Motor neuron (in vitro differentiated cells): Measurements from ENCODE around the gene C13orf42. TPM values are rescaled to one million over a fixed set of nuclear protein-coding genes. Genes with fewer than 3 reads are reported as not detected.

Experiments
- ATAC-seq, 8 experiments: fragments of 200-7000 bp; cut with Tn5 transposase; replicated peaks in 6 of 8; 2 replicates each; pipeline ENCODE4 v1.8.0; 2021; ENCODE audit warnings: mild to moderate bottlenecking in 8 of 8, moderate library complexity in 8 of 8
- H3K27ac ChIP-seq, 2 donors: fragments of 250-450 bp; sonication (Bioruptor Pico); 2 replicates each; pipeline ENCODE4 v1.9.0; 2021; ENCODE audit warnings: antibody characterized with exemption in 2 of 2, mild to moderate bottlenecking in 2 of 2, moderate library complexity in 1 of 2
- H3K4me1 ChIP-seq, 2 donors: fragments of 250-450 bp; sonication (Bioruptor Pico); replicated peaks in 1 of 2; 2 replicates each; pipeline ENCODE4 v1.6.1; 2021; ENCODE audit warnings: antibody characterized with exemption in 2 of 2, mild to moderate bottlenecking in 2 of 2, moderate library complexity in 1 of 2
- H3K4me3 ChIP-seq, 5 donors: fragments of 250-450 bp; sonication (Bioruptor Pico); 2 replicates each; pipeline ENCODE4 v1.9.0; 2021; ENCODE audit warnings: antibody characterized with exemption in 5 of 5, mild to moderate bottlenecking in 5 of 5, moderate library complexity in 4 of 5
- WGBS, 10 experiments: fragments of 450-650 bp; shearing (Covaris generic); methylation state at CpG; one replicate each; pipeline ENCODE4 v1.0.0; 2022; 5-methylcytosine and 5-hydroxymethylcytosine counted together
- in situ Hi-C, 9 experiments: fragments of 400-800 bp; cut with MboI; loops; one replicate each; pipeline ENCODE4 v1.15.0; 2021; ENCODE audit warnings: low sequenced_read_pairs in 9 of 9, low pct_unique_long_range_greater_than_20kb in 2 of 9; ENCODE audit not compliant: unreplicated experiment in 9 of 9
- total RNA-seq, 8 experiments: library from RNA; unstranded; fragments of 300-600 nt; gene quantifications; 2 replicates each; pipeline versions ENCODE4 v1.2.3 to v1.2.4, GENCODE V29; 2022

The C13orf42 gene
- total RNA-seq = under 1 TPM in 6 of 8 experiments, not detected in 2; 0.05 to 0.42 (median 0.25) TPM

DNA sequence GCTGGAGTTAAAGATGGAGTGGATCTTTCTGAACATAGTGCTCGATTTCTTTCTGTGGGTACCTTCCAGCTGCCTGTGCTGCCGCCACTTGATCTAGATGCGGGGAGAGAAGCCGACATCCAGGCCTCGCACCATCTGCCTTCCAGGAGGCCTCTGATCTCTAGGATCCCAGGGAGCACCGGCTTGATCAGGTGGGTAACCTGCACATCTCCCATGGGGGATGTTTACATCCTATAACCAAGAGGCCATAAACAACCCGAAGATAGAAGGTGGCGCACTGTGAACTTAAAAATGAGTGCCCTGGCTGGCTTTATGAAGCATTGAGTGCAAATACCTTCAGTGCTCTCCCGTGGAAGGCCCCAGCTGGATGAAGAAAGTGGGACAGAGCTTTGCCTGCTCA lies at the start of gene C13orf42:
C13orf42 (minus strand) TSS at position 101 of the 400 bp plus-strand sequence; CDS start at position 36, 65 bp downstream.
- Histone ChIP-seq H3K27ac (no peak within 1 kb of the TSS), H3K4me3 (no peak within 1 kb of the TSS), H3K4me1 (no peaks in the 10 kb centered on the region)
- ATAC-seq = no peak
- WGBS, 10 experiments = 70 to 100% (median 92%) methylated on average over 2 to 8 of the region's 9 CpGs; no CpG with 5 or more reads in 3 of the 10 experiments
- in situ Hi-C loops = no loop called here

DNA sequence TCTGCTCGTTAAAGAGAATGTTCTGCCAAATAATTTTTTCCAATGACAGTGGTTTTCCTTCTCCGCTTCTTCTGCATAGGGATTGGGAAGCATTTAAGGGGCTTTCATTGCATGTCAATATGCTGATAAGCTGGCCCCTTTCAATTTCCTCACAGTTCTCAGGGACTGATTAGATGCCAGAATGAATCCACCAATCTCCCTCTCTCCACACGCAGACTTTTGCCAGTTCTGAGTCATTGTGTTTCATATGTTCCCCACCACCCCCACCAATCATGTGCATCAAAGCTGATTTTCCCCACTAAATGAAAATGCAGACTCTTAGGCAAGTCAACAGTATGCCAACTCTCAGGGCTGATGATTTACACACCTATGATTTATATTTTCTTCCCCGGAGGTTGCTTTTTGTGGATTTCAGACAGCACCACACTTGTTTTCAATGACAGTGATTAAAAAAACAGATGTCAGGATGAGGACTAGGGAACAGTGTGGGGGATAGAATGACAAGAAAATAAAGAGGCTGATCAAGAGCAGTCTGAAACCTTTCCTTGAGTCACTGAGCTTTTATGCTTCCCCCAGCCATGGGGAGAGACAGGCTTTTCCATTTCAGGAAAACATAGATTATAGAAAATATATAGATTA lies 47.9 kb upstream of the C13orf42 start:
- peak overlapping the region in 3 of 5 donors; percentile 2 to 14 (median 3) for H3K4me3 ChIP-seq
- in situ Hi-C loops = loop anchor here in 3 of 9 experiments (10.0 to 25.0 kb wide), 2 partner anchors 126 to 128 kb away; no protein-coding TSS in a partner anchor
- 0 to 54% (median 11%) methylated on average over 2 to 4 of the region's 4 CpGs; no CpG with 5 or more reads in 1 of the 10 experiments for WGBS, 10 experiments
- H3K4me1 ChIP-seq = peaks cover 18 to 21% of the 10 kb centered on the region in 2 donors
- peak; percentile 27 to 85 (median 78) for ATAC-seq
- peak overlapping the region; percentile 17 to 63 for H3K27ac ChIP-seq

DNA sequence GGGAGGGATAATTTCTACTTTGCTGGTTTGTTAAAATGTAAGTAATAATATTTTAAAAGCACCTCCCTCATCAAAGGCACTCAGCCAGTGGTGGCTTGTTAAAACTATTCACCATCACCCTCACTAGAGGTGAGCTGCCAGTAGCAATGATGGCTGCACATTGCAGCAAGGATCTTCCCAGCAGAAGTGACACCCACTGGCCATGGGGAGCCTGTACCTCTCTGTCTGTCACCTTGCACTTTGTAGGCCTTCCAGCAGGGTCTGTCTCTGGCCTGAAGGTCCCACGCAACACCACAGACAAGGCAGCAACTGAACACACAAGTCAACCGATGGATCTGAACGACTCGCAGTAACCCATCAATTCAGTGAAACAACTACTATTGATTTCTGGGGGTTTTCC lies 47.3 kb upstream of the C13orf42 start:
- H3K4me1 ChIP-seq = peaks cover 18 to 21% of the 10 kb centered on the region in 2 donors
- H3K4me3 ChIP-seq = peak overlapping the region in 2 of 5 donors; percentile 3 to 14
- in situ Hi-C loops = loop anchor here in 3 of 9 experiments (10.0 to 25.0 kb wide), 2 partner anchors 126 to 129 kb away; no protein-coding TSS in a partner anchor
- 0 to 100% (median 69%) methylated on average over 1 to 4 of the region's 4 CpGs; no CpG with 5 or more reads in 6 of the 10 experiments for WGBS, 10 experiments
- ATAC-seq = peak in 6 of 8 experiments; percentile 54 to 87 (median 78)
- H3K27ac ChIP-seq = peak overlapping the region; percentile 17 to 63

DNA sequence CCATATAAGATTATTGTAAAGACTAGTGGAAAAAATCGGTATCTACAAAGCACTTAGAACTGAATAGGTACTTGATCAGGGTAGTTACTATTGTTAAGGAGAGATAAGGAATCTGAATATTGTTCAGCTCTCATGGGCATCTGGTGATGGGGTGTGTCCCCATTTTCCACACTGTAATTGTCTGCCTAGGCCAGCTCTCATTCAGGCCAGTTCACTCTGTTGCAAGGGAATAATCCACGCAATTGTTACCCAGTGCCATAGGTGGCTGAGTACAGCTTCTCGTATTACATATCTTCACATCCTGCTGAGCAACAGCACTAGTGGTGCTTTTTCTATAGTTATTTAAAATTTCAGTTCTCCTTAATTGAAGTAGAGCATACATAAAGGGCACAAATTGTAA lies 45.6 kb upstream of the C13orf42 start:
- in situ Hi-C loops = loop anchor here in 3 of 9 experiments (10.0 to 25.0 kb wide), 2 partner anchors 128 to 131 kb away; no protein-coding TSS in a partner anchor
- 0 to 100% (median 94%) methylated on average over 1 to 3 of the region's 3 CpGs; no CpG with 5 or more reads in 2 of the 10 experiments for WGBS, 10 experiments
- Histone ChIP-seq H3K27ac (no peak overlapping the region), H3K4me3 (no peak overlapping the region), H3K4me1 (peaks cover 18 to 21% of the 10 kb centered on the region in 2 donors)
- ATAC-seq = peak in 3 of 8 experiments; percentile 46 to 68 (median 68)

DNA sequence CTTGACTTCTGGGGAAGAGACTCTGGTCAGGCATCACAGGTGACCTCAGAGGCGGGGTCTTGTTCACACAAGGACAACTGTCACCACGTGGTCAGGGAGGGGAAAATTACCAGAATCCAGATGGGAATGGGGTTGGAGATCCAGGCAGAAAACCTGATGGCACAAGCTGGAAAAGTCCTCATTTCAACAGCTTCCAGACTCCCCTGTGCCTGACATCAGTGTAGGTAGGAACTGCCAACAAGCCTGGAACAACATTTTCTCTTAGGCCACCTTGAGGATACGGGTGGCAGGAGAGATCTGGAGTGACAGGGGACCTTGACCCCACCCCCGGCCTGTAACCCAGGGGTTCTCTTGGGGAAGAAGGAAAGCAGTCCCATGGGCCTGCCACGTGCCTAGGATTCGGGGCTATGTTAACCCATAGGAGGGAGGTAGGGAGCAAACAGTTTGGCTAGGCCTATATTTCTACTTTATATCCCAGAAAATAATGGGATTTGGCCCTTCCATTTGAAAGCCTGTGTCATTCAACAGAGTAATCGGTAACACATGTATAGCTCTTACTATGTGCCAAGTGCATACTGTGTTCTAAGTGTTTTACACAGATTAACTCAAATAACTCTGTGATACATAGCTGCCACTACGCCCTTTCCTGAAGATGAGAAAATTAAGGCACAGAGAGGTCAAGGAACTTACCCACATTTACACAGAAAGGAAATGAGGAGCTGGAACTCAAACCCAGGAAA lies 44.9 kb upstream of the C13orf42 start:
- H3K4me3 ChIP-seq = no peak overlapping the region
- peak in 1 of 8 experiments; percentile 8 for ATAC-seq
- no peak overlapping the region for H3K27ac ChIP-seq
- 21 to 96% (median 82%) methylated on average over 1 to 6 of the region's 8 CpGs; no CpG with 5 or more reads in 1 of the 10 experiments for WGBS, 10 experiments
- peaks cover 18 to 21% of the 10 kb centered on the region in 2 donors for H3K4me1 ChIP-seq
- in situ Hi-C loops = loop anchor here in 3 of 9 experiments (10.0 to 25.0 kb wide), 2 partner anchors 129 to 131 kb away; no protein-coding TSS in a partner anchor

DNA sequence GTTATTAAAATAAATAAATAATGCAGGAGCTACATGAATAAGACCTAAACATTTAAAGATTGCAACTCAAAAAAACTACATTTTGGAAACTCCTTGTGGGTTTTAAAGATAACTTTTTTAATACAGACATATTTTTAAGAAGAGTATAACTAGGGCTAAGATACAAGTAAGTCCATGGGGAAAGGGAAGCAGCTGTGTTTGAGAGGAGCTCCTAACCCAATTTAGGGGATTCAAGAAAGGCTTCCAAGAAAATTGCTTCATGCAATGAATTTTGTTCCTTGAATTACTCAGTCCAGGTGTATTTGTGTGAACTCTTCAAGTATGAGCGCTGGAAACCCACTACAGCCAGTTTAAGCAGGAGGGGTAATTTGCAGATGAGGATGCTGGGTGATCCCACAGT lies 44.1 kb upstream of the C13orf42 start:
- H3K4me3 ChIP-seq = no peak overlapping the region
- ATAC-seq = no peak
- peaks cover 18 to 21% of the 10 kb centered on the region in 2 donors for H3K4me1 ChIP-seq
- 100% methylated on average over 1 of the region's 1 CpG; no CpG with 5 or more reads in 7 of the 10 experiments for WGBS, 10 experiments
- H3K27ac ChIP-seq = no peak overlapping the region
- in situ Hi-C loops = loop anchor here in 3 of 9 experiments (10.0 to 25.0 kb wide), 2 partner anchors 130 to 132 kb away; no protein-coding TSS in a partner anchor

DNA sequence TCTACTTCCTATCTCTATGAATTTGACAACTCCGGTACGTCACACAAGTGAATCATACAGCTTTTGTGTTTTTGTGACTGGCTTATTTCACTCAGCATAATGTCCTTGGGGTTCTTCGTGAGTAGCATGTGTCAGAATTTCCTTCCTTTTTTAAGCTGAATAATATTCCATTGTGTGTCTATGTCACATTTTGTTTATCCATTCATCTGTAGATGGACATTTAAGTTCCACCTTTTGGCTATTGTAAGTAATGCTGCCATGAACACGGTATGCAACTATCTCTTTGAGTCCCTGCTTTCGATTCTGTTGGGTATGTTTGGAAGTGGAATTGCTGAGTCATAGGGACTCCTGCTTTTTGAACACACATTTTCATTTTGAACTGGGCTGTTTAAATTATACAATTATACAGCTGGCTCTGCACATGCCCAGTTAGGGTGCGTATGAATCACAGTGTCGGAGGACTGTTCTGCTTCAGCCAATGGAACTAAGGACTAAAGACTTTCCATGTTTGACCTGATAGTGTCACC lies 43.0 kb upstream of the C13orf42 start:
- Histone ChIP-seq H3K4me3 (no peak overlapping the region), H3K27ac (no peak overlapping the region), H3K4me1 (peaks cover 10 to 21% of the 10 kb centered on the region in 2 donors)
- ATAC-seq = peak in 4 of 8 experiments; percentile 44 to 81 (median 56)
- WGBS, 10 experiments = 42 to 100% (median 87%) methylated on average over 2 to 7 of the region's 7 CpGs; no CpG with 5 or more reads in 2 of the 10 experiments
- in situ Hi-C loops = loop anchor here in 3 of 9 experiments (10.0 to 25.0 kb wide), 2 partner anchors 131 to 133 kb away; no protein-coding TSS in a partner anchor

DNA sequence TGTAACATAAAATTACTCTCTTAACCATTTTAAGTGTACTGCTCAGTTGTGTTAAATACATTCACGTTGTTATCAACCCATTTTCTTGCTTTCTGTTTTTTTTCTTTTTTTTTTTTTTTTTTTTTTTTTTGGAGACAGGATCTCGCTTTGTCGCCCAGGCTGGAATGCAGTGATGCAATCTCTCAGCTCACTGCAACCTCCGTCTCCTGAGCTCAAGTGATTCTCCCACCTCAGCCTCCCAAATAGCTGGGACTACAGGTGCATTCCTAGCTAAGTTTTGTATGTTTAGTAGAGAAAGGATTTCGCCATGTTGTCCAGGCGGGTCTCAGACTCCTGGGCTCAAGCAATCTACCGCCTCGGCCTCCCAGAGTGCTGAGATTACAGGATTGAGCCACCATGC lies 42.5 kb upstream of the C13orf42 start:
- ATAC-seq = no peak

DNA sequence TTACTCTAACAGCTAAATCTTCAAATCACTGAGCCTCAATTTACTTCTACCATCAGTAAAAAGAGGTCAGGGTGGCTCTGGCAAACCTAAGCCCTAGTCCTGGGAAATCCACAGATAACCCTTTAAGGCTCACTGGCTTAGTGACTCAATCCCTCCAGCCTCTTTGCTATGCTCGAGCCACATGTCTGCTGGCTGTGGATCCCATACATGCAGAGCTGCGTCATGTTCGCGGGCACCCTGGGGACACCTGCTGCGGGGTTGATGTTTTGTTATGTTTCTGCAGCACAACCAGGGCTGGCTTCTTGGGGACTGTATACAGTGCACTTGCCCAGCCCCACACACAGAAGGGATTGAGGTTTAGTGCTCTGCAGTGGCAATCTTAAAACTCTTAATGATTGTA lies 41.6 kb upstream of the C13orf42 start:
- no peak overlapping the region for H3K27ac ChIP-seq
- H3K4me1 ChIP-seq = peaks cover 0 to 9% of the 10 kb centered on the region in 2 donors
- H3K4me3 ChIP-seq = no peak overlapping the region
- WGBS, 10 experiments = 60 to 90% (median 79%) methylated on average over 1 to 5 of the region's 5 CpGs; no CpG with 5 or more reads in 6 of the 10 experiments
- in situ Hi-C loops = loop anchor here in 3 of 9 experiments (10.0 to 25.0 kb wide), 2 partner anchors 132 to 135 kb away; no protein-coding TSS in a partner anchor
- ATAC-seq = no peak

More for the DNA sequence above, 42.5 kb upstream of the C13orf42 start:
- in situ Hi-C loops = loop anchor here in 3 of 9 experiments (10.0 to 25.0 kb wide), 2 partner anchors 131 to 134 kb away; no protein-coding TSS in a partner anchor
- Histone ChIP-seq H3K4me1 (peaks cover 5 to 15% of the 10 kb centered on the region in 2 donors), H3K4me3 (no peak overlapping the region), H3K27ac (no peak overlapping the region)
- WGBS, 10 experiments = 70 to 94% (median 87%) methylated on average over 2 to 6 of the region's 8 CpGs

DNA sequence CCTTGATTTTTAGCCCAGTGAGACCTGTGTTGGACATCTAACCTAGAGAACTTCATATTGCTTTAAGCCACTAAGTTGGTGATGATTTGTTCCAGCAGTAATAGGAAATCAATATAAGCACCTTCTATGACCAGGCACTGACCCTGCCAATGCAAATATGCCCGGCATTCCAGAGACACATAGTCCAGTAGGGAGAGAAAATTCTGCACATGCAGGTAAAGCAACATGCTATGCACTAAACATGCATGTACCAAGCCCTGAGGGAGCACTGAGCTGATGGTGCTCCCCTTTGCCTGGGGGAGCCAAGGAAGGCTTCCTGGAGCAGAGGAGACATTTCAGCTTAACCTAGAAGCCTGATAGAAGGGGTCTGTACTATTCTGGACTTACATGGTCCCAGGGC lies 40.4 kb upstream of the C13orf42 start:
- Histone ChIP-seq H3K4me3 (no peak overlapping the region), H3K4me1 (peaks cover 0 to 9% of the 10 kb centered on the region in 2 donors), H3K27ac (no peak overlapping the region)
- in situ Hi-C loops = loop anchor here in 3 of 9 experiments (10.0 to 25.0 kb wide), 2 partner anchors 133 to 136 kb away; no protein-coding TSS in a partner anchor
- WGBS, 10 experiments = 67 to 100% (median 88%) methylated on average over 1 of the region's 1 CpG; no CpG with 5 or more reads in 3 of the 10 experiments
- ATAC-seq = no peak

DNA sequence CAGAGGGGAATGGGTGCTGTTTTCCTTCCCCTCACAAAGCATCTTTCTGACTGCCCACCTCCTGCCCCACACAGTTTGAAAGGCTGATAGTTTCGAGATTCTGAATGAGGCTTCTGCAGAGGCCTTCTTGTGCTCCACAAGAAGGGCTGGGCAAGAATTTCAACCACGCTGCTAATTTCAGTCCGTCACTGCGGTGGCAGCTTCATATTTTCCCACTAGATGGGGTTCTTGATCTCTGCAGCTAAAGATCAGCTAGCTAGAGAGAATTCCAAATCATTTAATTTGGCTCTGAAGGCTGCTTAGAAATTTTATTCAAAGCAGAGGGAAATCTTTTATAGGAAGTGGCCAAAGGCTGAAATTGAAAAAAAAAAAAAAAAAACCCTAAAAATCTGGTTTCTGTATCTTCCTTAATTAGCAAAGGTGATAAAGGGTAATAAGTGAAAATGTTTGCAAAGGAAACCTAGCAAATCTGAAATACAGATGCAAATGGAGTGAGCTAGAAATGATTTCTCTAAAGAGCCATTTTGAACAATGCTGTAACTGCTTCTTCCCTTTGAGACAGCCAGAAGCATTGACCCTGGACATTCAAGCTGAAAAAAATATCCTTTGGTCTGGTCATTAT lies 38.0 kb upstream of the C13orf42 start:
- ATAC-seq = peak; percentile 75 to 92 (median 85)
- Histone ChIP-seq H3K4me1 (peaks cover 0 to 9% of the 10 kb centered on the region in 2 donors), H3K4me3 (no peak overlapping the region), H3K27ac (no peak overlapping the region)
- in situ Hi-C loops = loop anchor here in 3 of 9 experiments (10.0 to 25.0 kb wide), 3 partner anchors 136 to 146 kb away; no protein-coding TSS in a partner anchor
- 0 to 27% (median 6%) methylated on average over 1 to 4 of the region's 4 CpGs; no CpG with 5 or more reads in 3 of the 10 experiments for WGBS, 10 experiments
